Cardiac septum (tissue), 1 donor: ENCODE data around the gene PI4KA. TPM values are rescaled to one million over a fixed set of nuclear protein-coding genes. Genes with fewer than 3 reads are reported as not detected.
"Not testable (repeated sequence)": the region's sequence is repeated elsewhere in the genome, so short reads cannot be mapped to it uniquely, and the experiment has no call there.

Experiments used
- DNase-seq: peaks from one replicate; pipeline ENCODE4 v3.0.0-alpha.2; 2020; ENCODE audit warnings: low spot score
- intact Hi-C: fragments of 100-400 bp; cut with DNase I; formaldehyde crosslinking; loops from one replicate; pipeline ENCODE4 v1.14.0; 2022
- total RNA-seq: library from RNA; stranded (reverse); fragmentation: NEBNext Ultra II Directional; extraction: Animal tissue kit (Norgen Biotek cat#: 25700); gene quantifications from one replicate; pipeline ENCODE4 v1.2.1, GENCODE V29; 2021
- donor health status: DM: no; HTN: no; CAD: no.

PI4KA gene
- total RNA-seq, 1 donor from 2014 or later, result 52.6 TPM

DNA sequence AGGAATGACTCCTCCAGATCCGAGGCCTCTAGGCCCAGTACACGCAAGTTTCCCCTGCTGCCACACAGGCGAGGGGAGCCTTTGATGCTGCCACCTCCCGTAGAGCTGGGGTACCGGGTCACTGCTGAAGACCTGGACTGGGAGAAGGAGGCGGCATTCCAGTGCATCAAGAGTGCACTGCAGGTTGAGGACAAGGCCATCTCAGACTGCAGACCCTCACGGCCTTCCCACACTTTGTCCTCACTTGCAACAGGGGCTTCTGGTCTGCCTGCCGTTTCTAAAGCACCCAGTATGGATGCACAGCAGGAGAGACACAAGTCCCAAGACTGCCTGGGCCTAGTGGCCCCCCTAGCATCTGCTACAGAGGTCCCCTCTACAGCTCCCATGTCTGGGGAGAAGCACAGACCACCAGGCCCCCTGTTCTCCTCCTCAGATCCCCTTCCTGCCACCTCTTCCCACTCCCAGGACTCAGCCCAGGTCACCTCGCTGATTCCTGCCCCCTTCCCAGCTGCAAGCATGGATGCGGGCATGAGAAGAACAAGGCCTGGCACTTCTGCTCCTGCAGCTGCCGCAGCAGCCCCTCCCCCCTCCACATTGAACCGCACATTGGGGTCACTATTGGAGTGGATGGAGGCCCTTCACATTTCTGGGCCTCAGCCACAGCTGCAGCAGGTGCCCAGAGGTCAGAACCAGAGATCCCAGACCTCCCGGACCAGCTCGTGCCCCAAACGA lies 167.9 kb downstream of the PI4KA start:
- intact Hi-C loops, DNase-seq: not testable (repeated sequence)

DNA sequence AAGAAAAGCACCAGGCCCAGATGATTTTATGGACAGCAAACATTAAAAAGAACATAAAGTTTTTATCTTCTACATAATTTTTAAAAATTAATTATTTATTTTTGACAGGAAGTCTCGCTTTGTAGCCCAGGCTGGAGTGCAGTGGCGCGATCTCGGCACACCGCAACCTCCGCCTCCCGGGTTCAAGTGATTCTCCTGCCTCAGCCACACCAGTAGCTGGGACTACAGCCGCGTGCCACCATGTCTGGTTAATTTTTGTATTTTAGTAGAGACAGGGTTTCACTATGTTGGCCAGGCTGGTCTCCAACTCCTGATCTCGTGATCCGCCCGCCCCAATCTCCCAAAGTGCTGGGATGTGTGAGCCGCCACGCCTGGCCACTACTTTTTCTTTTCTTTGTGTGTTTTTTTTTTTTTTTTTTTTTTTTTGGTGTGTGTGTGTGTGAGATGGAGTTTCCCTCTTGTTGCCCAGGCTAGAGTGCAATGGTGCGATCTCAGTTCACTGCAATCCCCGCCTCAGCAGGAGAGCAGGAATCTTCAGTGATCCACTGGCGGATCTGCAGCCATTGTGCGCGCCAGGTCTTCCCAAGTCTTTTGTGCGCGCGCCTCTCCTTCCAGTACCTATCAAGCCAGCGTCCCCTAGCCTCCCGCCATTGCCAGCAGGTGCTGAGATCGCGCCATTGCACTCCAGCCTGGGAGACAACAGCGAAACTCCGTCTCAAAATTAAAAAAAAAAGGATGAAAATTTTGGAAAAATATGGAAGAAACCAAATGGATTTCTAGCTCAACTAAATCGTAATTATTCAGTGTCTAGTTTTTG lies 171.0 kb downstream of the PI4KA start:
- intact Hi-C loops, DNase-seq: not testable (repeated sequence)

DNA sequence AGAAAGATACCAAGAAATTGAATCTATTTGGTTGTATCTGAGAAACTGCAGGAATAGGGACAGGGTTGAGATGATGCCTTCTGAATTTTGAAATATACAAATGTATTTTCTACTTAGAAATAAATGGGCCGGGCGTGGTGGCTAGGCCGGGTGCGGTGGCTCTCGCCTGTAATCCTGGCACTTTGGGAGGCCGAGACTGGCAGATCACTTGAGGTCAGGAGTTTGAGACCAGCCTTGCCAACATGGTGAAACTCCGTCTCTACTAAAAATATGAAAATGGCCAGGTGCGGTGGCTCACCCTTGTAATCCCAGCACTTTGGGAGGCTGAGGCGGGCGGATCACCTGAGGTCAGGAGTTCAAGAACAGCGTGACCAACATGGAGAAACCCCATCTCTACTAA lies 172.8 kb downstream of the PI4KA start:
- DNase-seq, intact Hi-C loops: not testable (repeated sequence)

DNA sequence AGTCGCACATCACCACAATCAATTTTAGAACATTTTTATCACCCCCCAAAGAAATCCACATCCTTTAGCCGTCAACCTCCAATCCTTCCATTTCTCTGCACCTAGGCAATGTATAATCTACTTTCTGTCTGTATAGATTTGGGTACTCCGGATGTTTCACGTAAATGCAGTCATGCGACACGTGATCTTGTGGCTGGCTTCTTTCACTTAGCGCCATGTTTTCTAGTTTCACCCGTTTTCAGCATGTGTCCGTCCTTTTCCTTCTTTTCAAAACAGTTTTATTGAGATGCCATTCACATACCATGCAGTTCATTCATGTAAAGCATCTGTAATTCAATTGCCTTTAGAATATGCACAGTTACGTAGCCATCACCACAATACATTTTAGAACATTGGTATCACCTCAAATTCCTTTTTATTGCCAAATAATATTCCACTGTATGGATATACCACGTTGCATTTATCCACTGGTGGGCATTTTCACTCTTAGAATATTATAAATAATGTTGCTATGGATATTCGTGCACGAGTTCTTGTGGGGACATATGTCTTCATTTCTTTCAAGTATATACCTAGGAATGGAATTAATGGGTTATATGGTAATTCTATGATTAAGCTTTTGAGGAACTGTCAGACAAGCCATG lies 179.7 kb downstream of the PI4KA start:
- DNase-seq, intact Hi-C loops: not testable (repeated sequence)

DNA sequence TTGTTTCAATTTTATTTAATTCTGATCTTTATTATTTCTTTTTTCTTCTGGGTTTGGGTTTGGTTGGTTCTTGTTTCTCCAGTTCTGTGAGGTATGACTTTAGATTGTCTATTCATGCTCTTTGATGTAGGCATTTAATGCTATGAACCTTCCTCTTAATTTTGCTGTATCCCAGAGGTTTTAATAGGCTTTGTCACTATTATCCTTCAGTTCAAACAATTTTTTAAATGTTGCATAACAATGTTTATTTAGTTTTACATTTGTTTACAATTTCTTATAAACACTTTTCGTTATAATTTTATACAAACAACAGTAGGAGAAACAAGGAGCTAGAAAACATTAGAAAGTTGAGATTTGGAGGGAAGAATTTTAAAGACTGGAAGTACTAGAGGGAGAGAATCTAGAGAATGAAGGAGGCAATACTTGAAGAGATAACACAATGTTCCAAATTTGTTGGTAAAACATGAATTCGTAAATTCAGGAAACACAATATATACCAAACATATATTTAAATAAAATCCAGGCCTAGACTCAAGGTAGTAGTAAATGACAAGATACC lies 180.8 kb downstream of the PI4KA start:
- intact Hi-C loops, result no loop called here
- no peak for DNase-seq

DNA sequence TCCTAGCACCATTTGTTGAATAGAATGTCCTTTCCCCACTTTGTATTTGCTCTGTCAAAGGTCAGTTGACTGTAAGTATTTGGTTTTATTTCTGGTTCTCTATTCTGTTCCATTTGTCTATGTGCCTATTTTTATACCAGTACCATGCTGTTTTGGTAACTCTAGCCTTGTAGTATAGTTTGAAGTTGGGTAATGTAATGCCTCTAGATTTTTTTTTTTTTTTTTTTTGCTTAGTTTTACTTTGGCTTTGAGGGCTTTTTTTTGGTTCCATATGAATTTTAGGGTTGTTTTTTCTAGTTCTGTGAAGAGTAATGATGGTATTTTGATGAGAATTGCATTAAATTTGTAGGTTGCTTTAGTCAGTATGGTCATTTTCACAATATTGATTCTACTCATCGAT lies 183.0 kb downstream of the PI4KA start:
- intact Hi-C loops, DNase-seq: not testable (repeated sequence)

DNA sequence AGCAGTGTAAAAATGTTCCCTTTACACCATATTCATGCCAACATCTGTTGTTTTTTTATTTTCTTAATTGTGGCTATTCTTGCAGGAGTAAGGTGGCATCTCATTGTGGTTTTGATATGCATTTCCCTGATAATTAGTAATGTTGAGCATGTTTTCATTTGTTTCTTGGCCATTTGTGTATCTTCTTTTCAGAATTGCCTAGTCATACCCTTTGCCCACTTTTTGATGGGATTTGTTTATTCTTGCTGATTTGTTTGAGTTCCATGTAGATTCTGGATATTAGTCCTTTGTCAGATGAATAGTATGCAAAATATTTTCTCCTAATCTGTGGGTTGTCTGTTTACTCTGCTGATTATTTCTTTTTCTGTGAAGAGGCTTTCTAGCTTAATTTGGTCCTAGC lies 183.6 kb downstream of the PI4KA start:
- intact Hi-C loops, result no loop called here
- no peak for DNase-seq

DNA sequence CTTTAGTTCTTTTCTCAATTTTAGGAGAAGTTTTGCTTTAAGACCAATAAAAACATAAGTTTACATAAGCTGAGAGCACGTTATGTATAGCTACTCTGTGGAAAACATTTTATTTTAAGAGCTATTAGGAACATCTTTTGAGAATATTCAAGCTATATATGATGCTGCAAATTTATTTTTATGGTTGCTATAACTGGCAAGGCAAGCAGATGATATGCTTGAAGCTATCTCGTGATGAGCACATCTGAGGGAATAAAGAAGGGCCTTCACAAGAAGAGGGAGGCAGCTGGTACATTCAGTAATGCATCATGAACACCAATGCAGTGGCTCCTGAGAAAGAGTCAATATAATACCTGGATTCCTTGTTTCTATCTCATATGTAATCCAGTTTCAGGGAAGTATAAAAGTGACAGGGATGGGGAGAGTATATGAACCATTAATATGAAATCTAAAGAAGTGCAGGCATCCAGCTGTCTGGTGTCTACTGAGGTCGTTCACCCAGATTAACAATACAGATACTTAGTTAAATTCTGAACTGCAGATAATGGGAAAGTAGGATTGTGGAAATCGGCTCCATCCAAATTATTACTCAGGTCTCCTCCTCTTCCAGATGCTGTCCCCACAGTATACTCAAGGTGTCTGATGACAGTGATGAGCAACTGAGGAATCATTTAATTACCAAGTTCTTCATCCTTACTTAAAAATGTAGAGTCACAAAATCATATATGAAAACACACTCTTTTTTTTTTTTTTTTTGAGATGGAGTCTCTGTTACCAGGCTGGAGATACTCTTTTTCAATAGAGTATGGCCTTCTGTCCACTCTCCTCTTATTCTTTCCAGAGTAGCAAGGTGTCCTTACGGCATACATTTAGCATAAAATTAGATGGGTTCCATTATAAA lies 185.1 kb downstream of the PI4KA start:
- DNase-seq, result no peak
- intact Hi-C loops, result no loop called here

DNA sequence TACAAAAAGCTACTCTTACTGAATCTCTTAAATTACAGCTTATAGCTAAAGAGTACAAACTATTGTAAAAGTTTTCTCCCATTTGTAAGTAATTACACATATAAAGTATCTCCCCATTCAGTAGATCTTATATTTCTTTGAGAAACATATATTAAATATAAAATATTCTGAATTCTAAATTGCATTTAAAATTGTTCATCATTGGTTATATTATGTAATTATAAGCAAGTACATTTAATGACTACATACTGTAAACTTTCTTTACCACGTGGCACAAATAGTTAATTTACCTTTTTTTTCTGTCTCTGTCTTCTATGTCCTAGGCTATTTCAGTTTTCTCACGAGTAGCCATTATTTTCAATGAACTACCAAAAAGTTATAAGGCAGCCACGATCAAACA lies 185.9 kb downstream of the PI4KA start:
- intact Hi-C loops, result no loop called here
- DNase-seq, result no peak

DNA sequence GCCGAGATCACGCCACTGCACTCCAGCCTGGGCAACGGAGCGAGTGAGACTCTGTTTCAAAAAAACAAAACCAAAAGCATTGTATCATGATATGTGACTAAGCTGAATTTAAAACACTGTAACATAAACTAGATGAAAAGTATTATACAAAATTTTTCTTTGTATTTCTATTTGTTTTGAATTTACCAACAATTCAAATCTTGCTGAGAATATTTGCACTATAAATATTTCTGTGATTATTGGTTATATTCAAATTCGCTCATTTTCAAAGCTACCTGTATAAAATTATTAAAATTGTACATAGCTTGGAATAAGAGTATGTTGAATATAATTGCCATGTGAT lies 186.6 kb downstream of the PI4KA start:
- DNase-seq, result no peak
- intact Hi-C loops, result no loop called here

DNA sequence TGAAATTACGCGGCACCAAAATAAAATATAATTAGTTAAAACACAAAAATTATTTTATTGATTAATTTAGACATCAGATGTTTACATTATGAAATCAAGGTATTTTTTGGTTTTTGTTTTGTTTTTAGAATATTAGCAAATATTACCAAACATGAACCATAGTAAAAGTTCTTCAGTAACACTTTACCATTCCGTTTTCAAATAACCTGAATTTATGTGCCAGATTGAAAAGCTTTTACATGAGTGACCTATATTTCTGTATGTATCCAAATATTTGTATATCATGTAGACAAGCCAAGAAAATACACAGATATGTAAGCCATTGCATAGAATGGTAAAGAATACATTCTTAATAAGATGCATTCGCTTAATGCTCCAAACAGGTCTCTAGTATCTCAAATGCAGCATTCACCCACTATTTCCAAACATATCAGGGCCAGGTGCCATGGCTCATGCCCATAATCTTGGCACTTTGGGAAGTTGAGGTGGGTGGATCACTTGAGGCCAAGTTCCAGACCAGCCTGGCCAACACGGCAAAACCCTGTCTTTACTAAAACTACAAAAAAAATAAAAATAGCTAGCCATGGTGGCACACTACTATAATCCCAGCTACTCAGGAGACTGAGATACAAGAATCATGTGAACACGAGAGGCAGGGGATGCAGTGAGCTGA lies 187.1 kb downstream of the PI4KA start:
- intact Hi-C loops, result no loop called here

DNA sequence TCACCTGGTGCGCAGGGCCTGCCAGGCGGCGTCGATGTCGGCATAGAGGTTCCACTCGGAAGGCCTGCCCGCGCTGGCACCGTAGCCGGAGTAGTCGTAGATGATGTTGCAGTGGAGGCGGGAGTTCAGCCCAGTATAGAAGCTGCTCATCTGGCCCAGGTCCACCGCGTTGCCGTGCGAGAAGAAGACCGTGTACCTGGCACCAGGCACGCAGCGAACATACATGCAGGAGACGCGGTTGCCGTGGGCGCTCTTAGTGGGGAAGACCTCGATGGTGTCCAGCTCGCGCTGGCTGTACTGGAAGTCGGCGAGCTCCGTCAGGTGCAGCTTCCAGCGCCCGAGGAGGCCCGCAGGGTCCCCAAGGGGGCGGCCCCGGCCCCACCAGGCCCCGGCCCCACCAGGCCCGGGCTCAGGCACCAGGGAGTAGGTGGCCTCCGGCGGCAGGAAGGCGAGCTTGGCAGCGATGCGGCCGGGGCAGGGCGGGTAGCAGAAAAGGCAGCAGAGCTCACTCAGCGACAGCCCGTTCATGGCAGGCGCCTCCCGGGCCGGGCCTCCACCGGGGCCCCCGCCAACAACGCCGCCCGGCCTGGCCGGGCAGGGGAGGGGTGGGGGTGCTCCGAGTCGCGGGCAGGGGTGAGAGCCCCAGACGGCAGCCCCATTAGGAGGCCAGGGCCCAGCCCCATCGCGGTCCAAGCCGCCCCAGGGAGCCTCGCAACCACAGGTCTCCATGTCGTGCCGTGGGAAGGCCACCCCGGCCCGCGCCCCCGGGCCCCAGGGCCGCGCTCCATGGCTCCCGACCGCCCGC lies 188.0 kb downstream of the PI4KA start:
- intact Hi-C loops, DNase-seq: not testable (repeated sequence)

More for the DNA sequence above, 187.1 kb downstream of the PI4KA start:
- DNase-seq, result no peak

DNA sequence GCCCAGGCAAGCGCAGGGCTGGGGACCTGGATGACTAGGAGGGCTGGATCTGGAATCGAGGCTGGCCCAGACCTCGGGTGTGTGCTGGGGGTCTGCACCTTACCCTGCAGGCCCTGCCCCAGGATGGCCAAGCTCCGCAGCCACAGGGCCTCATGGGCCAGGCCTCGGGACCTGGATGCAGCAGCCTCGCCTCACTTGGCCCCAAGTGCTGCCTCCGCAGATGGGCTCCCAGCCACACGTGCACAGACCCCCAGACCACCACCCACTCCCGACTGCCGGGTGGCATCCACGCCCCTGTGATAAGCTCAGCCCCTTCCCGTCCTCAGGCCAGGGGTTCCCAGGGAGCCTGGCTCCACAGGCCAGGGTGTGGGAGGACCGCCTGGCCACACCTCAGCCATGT lies 188.7 kb downstream of the PI4KA start:
- intact Hi-C loops, DNase-seq: not testable (repeated sequence)

DNA sequence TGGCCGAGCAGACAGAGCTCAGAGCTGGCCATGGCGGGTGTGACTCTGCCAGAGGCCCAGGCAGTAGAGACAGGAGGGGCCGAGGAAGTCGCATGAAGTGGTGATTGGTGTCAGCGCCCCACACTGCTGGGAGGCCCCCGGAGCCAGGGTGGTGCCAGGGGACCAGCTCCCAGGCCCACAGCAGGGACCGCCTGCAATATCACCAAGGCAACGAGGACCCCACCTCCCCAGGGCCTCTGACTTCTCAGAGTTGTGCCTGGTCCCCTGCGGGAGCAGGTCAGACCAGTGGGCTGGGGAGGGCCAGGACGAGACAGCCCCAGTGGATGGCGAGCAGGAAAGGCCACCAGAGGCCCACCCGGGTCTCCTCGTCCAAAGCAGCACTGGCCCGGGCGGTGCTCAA lies 189.1 kb downstream of the PI4KA start:
- intact Hi-C loops, DNase-seq: not testable (repeated sequence)

DNA sequence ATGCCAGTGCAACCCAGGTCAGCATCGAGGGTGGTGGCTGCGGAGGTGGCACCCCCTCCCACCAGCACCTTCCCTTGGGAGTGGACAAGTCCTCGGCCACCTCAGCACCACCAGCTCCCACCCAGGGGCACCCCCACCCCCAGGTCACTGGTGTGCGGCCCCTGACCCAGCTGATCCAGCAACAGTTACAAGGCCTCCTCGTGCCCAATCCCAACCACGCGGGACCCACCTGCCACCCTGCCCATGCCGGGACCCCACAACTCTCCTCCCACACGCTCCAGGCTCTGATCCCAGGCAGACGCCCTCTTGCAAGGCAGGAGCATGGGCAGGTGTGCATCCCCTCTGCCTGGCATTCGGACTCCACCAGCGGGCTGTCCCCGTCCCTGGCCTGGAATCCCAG lies 189.8 kb downstream of the PI4KA start:
- DNase-seq, intact Hi-C loops: not testable (repeated sequence)

DNA sequence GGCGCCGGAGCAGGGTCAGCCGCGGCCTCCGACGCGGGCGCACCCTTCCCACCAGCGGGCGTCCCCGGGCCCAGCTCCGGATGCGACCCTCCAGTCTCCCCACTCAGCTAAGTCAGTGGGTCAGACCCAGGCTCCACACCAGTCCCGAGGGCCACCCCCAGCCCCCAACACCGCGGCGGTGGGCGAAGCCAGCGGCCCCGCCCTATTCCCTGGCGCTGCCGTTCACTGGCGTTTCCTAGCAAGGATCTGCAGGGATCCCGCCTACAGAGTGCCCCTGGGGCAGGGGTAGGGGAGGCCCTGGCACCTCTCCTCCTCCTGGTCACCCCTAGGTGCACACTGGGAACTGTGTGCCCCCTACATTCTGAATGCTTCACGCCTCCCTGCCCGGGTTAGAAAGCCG lies 190.4 kb downstream of the PI4KA start:
- DNase-seq, intact Hi-C loops: not testable (repeated sequence)

DNA sequence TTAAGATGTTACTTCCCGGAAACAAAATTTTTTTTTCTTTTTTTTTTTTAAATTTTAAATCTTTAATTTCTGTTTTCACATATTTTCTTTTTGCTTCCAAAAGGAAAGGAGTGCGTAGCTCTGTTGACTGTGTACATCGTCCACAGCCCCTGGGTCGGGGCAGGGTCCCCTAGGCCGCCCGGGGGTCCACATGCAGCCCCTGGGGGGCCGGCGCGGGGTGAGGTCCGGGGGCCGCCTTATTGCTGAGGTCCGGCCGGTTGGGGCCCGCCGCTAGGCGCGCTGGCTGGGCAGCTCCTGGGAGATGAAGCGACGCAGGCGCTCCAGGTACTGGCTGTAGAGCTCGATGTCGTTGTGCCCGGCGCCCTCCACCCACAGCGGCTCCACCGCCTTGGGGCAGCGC lies 191.1 kb downstream of the PI4KA start:
- intact Hi-C loops, DNase-seq: not testable (repeated sequence)

DNA sequence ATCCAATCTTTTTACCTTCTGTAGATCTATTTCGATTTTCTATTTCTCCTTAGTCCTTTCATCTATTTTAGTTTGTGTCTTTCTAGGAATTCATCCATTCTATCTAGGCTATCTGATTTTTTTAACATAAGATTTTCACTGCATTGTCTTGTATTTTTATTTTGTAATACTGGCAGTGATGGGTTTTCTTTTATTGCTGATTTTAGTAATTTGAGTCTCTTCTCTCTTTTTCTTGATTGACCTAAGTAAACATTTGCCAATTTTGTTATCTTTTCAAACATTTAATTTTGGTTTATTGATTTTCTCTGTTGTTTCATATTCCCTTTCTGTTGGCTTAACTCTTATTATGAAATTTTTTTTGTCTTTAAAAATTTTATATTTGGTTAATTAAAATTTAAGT lies 192.1 kb downstream of the PI4KA start:
- intact Hi-C loops, result no loop called here
- DNase-seq, result no peak
